NCI-H1436 treated with DMSO at 0.1 percent for 48 hours (cell line): ENCODE data around the gene C12orf54.
"Not testable (repeated sequence)": the region's sequence is repeated elsewhere in the genome, so short reads cannot be mapped to it uniquely, and the experiment has no call there.

Experiments
- DNase-seq: peaks from one replicate; lab custom pipeline; 2025; lab: John Stamatoyannopoulos, UW

The C12orf54 gene

DNA sequence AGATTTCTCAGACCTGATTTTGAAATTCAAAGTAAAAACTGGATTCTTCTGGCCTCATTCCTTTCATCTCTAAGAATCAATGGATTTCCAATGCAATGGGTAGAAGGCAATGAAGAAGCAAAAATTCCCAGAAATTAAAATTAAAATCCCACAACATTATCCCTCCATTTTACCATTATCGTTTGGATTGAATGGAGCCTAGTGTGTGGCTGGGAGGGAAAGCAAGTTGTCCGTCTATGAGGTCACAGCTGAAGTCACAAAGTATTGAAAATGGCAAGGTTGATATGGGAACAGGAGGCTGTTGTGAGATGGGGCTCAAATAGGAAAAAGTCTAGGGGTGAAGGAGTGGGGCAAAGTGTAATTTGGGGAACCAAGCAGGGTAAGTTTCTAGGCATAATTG, at the start of gene C12orf54:
C12orf54 (plus strand) TSS at position 301 of the 400 bp plus-strand sequence. CDS start 799 bp downstream, outside the sequence.
- DNase-seq, result no peak

- not testable (repeated sequence) for DNase-seq
Measured at GRCh38 chr12:48434016-48434415, 48.3 kb upstream of the C12orf54 start.

- no peak for DNase-seq
Measured at GRCh38 chr12:48441069-48441468, 41.2 kb upstream of the C12orf54 start.

GRCh38 chr12:48442179-48442847, 40.0 kb upstream of the C12orf54 start:
- no peak for DNase-seq

GRCh38 chr12:48445538-48445937, 36.8 kb upstream of the C12orf54 start:
- DNase-seq, result no peak

DNA sequence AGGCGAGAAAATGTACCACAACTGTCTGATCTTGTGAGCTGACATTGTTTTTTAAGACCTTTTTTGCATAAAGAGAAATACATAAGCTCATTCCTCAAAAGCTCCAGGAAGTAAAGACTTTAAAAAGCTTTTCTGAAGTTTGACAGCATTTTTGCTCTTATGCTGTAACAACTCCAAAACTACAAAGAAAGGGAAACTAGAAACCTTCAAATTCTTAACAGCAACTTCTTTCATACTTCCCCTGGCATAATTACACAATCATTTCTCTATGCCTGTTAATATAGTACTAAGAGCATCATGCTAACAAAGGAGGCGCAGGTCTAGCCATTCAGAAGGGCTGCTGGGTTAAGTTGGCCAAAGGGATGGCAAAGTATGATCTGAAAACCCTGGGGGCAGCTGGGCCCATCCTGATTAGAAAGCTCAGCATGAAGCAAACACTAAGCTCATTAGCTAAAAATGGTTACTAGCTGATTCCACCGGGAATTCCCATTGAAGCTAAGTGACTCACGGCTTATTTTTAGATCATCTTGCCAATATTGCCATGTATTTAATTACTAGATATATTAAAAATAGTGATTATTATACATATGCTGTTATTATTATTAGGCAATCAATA, 36.0 kb upstream of the C12orf54 start:
- no peak for DNase-seq

DNA sequence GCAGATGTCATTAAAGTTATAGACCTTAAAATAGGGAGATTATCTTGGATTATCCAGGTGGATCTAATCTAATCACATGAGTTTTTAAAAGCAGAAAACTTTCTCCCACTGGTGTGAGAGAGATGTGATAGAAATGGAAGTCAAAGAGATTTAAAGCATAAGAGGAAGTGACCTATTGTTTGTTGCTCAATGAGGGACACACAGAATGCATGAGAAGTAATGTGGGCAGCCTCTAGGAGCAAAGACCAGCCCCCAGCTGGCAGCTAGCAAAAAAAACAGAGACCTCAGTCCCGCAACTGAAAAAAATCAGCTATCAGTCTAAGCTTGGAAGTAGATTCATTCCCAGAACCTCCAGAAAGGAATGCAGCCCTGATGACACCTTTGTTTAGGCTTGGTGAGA, 34.5 kb upstream of the C12orf54 start:
- DNase-seq, result no peak

- no peak for DNase-seq
Measured at GRCh38 chr12:48451372-48451771, 30.9 kb upstream of the C12orf54 start.

DNA sequence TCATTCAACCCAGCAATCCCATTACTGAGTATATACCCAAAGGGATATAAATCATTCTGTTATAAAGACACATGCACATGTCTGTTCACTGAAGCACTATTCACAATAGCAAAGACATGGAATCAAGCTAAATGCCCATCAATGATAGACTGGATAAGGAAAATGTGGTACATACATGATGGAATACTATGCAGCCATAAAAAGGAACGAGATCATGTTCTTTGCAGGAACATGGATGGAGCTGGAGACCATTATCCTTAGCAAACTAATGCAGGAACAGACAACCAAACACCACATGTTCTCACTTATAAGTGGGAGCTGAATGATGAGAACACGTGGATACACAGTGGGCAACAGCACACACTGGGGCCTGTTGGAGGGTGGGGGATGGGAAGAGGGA, 29.3 kb upstream of the C12orf54 start:
- not testable (repeated sequence) for DNase-seq

GRCh38 chr12:48454667-48455066, 27.6 kb upstream of the C12orf54 start:
- no peak for DNase-seq

GRCh38 chr12:48455116-48455515, 27.2 kb upstream of the C12orf54 start:
- DNase-seq, result no peak

DNA sequence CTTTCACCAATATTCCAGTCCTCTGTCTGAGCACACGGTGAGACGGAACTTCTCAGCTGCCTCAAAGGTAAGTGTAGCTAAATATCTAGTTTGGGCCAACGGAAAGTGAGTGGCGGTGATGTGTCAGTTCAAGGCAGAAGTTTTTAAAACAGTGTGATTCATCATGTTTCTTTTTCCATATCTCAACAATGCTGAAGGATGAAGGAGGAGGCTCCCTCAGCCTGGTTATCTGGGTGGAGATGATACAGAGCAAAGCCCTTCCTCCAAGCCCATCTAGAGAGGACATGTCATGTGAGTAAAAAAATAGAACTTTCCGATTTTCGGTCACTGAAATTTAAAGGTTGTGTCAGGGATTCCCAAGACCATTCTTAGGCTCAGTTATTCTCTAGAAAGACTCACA, 23.0 kb upstream of the C12orf54 start:
- no peak for DNase-seq

GRCh38 chr12:48469027-48469426, 13.3 kb upstream of the C12orf54 start:
- not testable (repeated sequence) for DNase-seq

- no peak for DNase-seq
Measured at GRCh38 chr12:48472259-48472658, 10.0 kb upstream of the C12orf54 start, which contains the start of gene ANP32D. Gene ANP32D, plus strand, starts transcription at chr12:48472559. Its CDS starts 106 bp downstream, at chr12:48472665.

DNA sequence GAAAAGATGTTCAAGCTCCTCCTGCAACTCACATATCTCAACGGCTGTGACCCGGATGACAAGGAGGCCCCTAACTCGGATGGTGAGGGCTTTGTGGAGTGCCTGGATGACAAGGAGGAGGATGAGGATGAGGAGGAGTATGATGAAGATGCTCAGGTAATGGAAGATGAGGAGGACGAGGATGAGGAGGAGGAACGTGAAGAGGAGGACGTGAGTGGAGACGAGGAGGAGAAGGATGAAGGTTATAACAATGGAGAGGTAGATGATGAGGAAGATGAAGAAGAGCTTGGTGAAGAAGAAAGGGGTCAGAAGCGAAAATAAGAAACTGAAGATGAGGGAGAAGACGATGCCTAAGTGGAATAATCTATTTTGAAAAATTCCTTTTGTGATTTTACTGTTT, 9.2 kb upstream of the C12orf54 start:
- DNase-seq, result no peak

GRCh38 chr12:48474497-48474896, 7.8 kb upstream of the C12orf54 start:
- DNase-seq, result not testable (repeated sequence)

DNA sequence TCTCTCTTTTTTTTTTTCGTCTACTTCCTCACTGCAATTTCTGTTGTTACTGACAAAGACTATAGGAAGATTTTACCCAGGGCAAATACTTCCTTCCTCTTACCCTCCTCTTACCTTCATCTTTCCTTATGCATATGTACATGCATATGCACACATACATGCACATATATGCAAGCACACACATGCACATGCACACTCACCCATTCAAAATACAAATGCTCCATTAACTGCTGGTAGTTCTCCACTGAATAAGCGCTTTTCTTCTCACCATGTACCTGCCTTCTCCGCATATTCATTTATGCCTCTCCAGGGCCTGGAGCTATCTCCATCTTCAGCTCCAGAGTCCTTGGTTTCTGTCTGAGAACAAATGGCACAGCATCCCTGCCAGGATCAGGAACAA, 632 bp downstream of the C12orf54 start:
- DNase-seq, result no peak

DNA sequence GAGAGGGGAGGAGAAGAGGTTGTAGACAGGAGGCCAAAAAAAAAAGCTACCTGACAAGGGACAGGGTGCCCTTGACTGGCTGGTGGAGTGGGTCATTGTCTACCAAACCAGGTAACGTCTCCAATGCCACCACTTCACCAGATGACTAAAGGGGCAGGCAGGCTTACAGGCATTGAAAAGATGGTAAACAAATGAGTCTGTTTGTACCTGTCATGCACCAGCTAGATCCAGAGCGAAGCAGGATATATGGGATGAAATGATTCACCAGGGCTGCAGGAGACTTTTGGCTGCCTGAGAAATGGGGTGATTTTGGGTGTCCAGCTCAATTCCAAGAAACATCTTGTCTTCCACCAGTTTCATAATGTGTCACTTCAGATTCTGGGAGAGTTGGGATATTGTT, 4.0 kb downstream of the C12orf54 start:
- no peak for DNase-seq

DNA sequence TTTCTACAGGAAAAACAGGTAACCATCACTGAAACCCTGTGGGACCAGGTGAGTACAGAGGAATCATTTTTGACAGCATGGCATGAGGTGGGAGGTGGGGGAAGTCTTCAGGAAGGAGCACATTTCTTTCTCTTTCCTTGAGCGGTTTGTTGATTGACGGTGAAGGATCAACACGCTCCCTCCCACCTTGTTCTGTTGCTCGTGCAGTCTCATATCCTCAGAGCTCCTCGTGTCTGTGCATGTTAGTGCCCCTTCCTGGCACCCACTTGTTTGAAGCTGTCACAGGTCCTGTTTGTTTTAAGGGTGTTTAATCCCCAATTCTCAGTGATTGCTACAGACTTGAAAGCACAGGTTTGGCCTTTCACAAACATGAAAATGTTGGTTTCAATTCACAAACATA, 4.4 kb downstream of the C12orf54 start:
- no peak for DNase-seq

GRCh38 chr12:48489012-48489411, 6.7 kb downstream of the C12orf54 start:
- DNase-seq, result no peak

DNA sequence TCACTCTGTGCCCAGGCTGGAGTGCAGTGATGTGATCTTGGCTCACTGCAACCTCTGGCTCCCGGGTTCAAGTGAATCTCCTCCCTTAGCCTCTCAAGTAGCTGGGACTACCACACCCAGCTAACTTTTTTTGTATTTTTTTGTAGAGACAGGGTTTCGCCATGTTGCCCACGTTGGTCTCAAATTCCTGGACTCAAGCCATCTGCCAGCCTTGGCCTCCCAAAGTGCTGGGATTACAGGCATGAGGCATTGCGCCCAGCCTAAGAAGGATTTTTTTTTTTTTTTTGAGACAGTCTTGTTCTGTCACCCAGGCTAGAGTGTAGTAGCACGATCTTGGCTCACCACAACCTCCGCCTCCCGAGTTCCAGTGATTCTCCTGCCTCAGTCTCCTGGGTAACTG, 7.2 kb downstream of the C12orf54 start:
- not testable (repeated sequence) for DNase-seq

DNA sequence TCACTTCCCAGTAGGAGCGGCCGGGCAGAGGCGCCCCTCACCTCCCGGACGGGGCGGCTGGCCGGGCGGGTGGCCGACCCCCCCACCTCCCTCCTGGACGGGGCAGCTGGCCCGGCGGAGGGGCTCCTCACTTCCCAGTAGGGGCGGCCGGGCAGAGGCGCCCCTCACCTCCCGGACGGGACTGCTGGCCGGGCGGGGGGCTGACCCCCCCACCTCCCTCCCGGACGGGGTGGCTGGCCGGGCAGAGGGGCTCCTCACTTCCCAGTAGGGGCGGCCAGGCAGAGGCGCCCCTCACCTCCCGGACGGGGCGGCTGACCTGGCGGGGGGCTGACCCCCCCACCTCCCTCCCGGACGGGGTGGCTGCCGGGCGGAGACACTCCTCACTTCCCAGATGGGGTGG, 18.0 kb downstream of the C12orf54 start:
- not testable (repeated sequence) for DNase-seq

DNA sequence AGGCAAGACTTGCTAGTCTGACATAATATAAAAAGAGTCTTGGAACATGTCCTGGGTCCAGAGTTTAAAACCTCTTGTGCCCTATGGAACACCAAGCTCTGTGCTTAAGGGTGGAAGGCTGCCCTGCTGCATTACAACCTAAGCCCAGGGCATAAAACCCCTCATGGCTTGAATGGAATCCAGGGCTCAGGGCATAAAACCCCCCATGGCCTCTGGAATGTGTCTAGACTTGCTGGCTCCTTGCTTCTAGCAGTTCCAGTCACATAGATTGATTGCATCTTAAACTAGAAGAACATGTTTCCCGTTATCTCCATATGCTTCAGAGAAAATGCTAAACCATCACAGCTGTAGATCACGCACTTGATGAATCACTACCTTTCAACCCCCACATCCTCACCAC, 24.5 kb downstream of the C12orf54 start:
- DNase-seq, result not testable (repeated sequence)

- DNase-seq, result no peak
Measured at GRCh38 chr12:48508987-48509386, 26.7 kb downstream of the C12orf54 start.
